ENCODE data around the gene CORIN.
"Not testable (repeated sequence)": the region's sequence is repeated elsewhere in the genome, so short reads cannot be mapped to it uniquely, and the experiment has no call there.

The CORIN gene

GRCh38 chr4:47713129-47713834, 124.6 kb downstream of the CORIN start:
- Histone ChIP-seq H3K9me3 (ENCODE audit: control insufficient read depth, insufficient read depth, low read length) (no peaks in the 10 kb centered on the region), H3K4me1 (ENCODE audit: control insufficient read depth, low read length) (no peaks in the 10 kb centered on the region), H3K27me3 (ENCODE audit: control insufficient read depth, low read length) (peaks cover 21% of the 10 kb centered on the region), H3K79me2 (ENCODE audit: control insufficient read depth, low read length) (no peaks in the 10 kb centered on the region), H3K27ac (ENCODE audit: low read depth, low read length) (no peak overlapping the region), H3K36me3 (ENCODE audit: control insufficient read depth, low read length) (no peaks in the 10 kb centered on the region), H4K20me1 (ENCODE audit: control insufficient read depth, insufficient read depth, low read depth, low read length) (no peaks in the 10 kb centered on the region), H3F3A (ENCODE audit: control insufficient read depth, insufficient read depth) (no peaks in the 10 kb centered on the region), H3K4me2 (ENCODE audit: low read length) (no peak overlapping the region), H3K9me2 (replicated peaks; ENCODE audit: control insufficient read depth, low read length) (no peaks in the 10 kb centered on the region), H3K4me3 (ENCODE audit: low read length) (no peak overlapping the region)
- no peak for TF ChIP-seq EZH2phosphoT487 (IDR thresholded peaks at IDR 0.05; ENCODE audit: borderline replicate concordance, low read length)

- H3K9me2 ChIP-seq (replicated peaks; ENCODE audit: control insufficient read depth, low read length) = no peaks in the 10 kb centered on the region
- no peaks in the 10 kb centered on the region for H3K79me2 ChIP-seq (ENCODE audit: control insufficient read depth, low read length)
- no peak overlapping the region for H3K4me2 ChIP-seq (ENCODE audit: low read length)
- H4K20me1 ChIP-seq (ENCODE audit: control insufficient read depth, insufficient read depth, low read depth, low read length) = no peaks in the 10 kb centered on the region
- H3K4me1 ChIP-seq (ENCODE audit: control insufficient read depth, low read length) = no peaks in the 10 kb centered on the region
- H3K4me3 ChIP-seq (ENCODE audit: low read length) = no peak overlapping the region
- no peak overlapping the region for H3K27ac ChIP-seq (ENCODE audit: low read depth, low read length)
- no peaks in the 10 kb centered on the region for H3K9me3 ChIP-seq (ENCODE audit: control insufficient read depth, insufficient read depth, low read length)
- H3K27me3 ChIP-seq (ENCODE audit: control insufficient read depth, low read length) = peaks cover 15% of the 10 kb centered on the region
- no peaks in the 10 kb centered on the region for H3K36me3 ChIP-seq (ENCODE audit: control insufficient read depth, low read length)
- TF ChIP-seq EZH2phosphoT487 (IDR thresholded peaks at IDR 0.05; ENCODE audit: borderline replicate concordance, low read length) (no peak), CTCF (IDR thresholded peaks at IDR 0.05; ENCODE audit: low read depth, low read length, poor library complexity, severe bottlenecking) (no peak)
- no peaks in the 10 kb centered on the region for H3F3A ChIP-seq (ENCODE audit: control insufficient read depth, insufficient read depth)
These were observed 126.2 kb downstream of the CORIN start for GRCh38 chr4:47711646-47712045.

GRCh38 chr4:47711183-47711582, 126.7 kb downstream of the CORIN start:
- Histone ChIP-seq H3K4me1 (ENCODE audit: control insufficient read depth, low read length) (no peaks in the 10 kb centered on the region), H3K9me2 (replicated peaks; ENCODE audit: control insufficient read depth, low read length) (no peaks in the 10 kb centered on the region), H3K9me3 (ENCODE audit: control insufficient read depth, insufficient read depth, low read length) (no peaks in the 10 kb centered on the region), H3K27ac (ENCODE audit: low read depth, low read length) (no peak overlapping the region), H3K27me3 (ENCODE audit: control insufficient read depth, low read length) (peaks cover 15% of the 10 kb centered on the region), H3K79me2 (ENCODE audit: control insufficient read depth, low read length) (no peaks in the 10 kb centered on the region), H3K4me2 (ENCODE audit: low read length) (no peak overlapping the region), H4K20me1 (ENCODE audit: control insufficient read depth, insufficient read depth, low read depth, low read length) (no peaks in the 10 kb centered on the region), H3K4me3 (ENCODE audit: low read length) (no peak overlapping the region), H3K36me3 (ENCODE audit: control insufficient read depth, low read length) (no peaks in the 10 kb centered on the region), H3F3A (ENCODE audit: control insufficient read depth, insufficient read depth) (no peaks in the 10 kb centered on the region)
- TF ChIP-seq CTCF (IDR thresholded peaks at IDR 0.05; ENCODE audit: low read depth, low read length, poor library complexity, severe bottlenecking) = no peak
- no peak for TF ChIP-seq EZH2phosphoT487 (IDR thresholded peaks at IDR 0.05; ENCODE audit: borderline replicate concordance, low read length)

- not testable (repeated sequence) for H3K9me2 ChIP-seq (replicated peaks; ENCODE audit: control insufficient read depth, low read length); H3K4me2 ChIP-seq (ENCODE audit: low read length); H3K36me3 ChIP-seq (ENCODE audit: control insufficient read depth, low read length); H3F3A ChIP-seq (ENCODE audit: control insufficient read depth, insufficient read depth); H3K9me3 ChIP-seq (ENCODE audit: control insufficient read depth, insufficient read depth, low read length); H3K4me3 ChIP-seq (ENCODE audit: low read length); H4K20me1 ChIP-seq (ENCODE audit: control insufficient read depth, insufficient read depth, low read depth, low read length); H3K4me1 ChIP-seq (ENCODE audit: control insufficient read depth, low read length); H3K27ac ChIP-seq (ENCODE audit: low read depth, low read length); H3K79me2 ChIP-seq (ENCODE audit: control insufficient read depth, low read length); H3K27me3 ChIP-seq (ENCODE audit: control insufficient read depth, low read length)
These were observed 131.5 kb downstream of the CORIN start for GRCh38 chr4:47706352-47706751.
